ENCODE results near the gene TRHDE.

The TRHDE gene

GRCh38 chr12:72359416-72359815 lies 87.2 kb downstream of the TRHDE start:
- no peak overlapping the region for H3K27ac ChIP-seq (ENCODE audit: low read depth, low read length)
- H3K36me3 ChIP-seq (ENCODE audit: insufficient read depth, low read length), result no peaks in the 10 kb centered on the region
- H3K27me3 ChIP-seq (ENCODE audit: insufficient read depth, low read length), result no peaks in the 10 kb centered on the region
- no peak overlapping the region for H3K4me3 ChIP-seq (ENCODE audit: low read depth, low read length)
- H2AFZ ChIP-seq (ENCODE audit: low read length, unreplicated experiment), result no peak overlapping the region
- no peaks in the 10 kb centered on the region for H3K4me1 ChIP-seq (ENCODE audit: control insufficient read depth, insufficient read depth, low read length, unreplicated experiment)
- H3K79me2 ChIP-seq (ENCODE audit: control insufficient read depth, insufficient read depth, low read length, unreplicated experiment), result no peaks in the 10 kb centered on the region

GRCh38 chr12:72365151-72365550 lies 93.0 kb downstream of the TRHDE start:
- H3K27ac ChIP-seq (ENCODE audit: low read depth, low read length), result no peak overlapping the region
- H3K4me1 ChIP-seq (ENCODE audit: control insufficient read depth, insufficient read depth, low read length, unreplicated experiment), result no peaks in the 10 kb centered on the region
- no peak overlapping the region for H2AFZ ChIP-seq (ENCODE audit: low read length, unreplicated experiment)
- H3K27me3 ChIP-seq (ENCODE audit: insufficient read depth, low read length), result no peaks in the 10 kb centered on the region
- no peak overlapping the region for H3K4me3 ChIP-seq (ENCODE audit: low read depth, low read length)
- no peaks in the 10 kb centered on the region for H3K79me2 ChIP-seq (ENCODE audit: control insufficient read depth, insufficient read depth, low read length, unreplicated experiment)
- no peaks in the 10 kb centered on the region for H3K36me3 ChIP-seq (ENCODE audit: insufficient read depth, low read length)

GRCh38 chr12:72366255-72366654 lies 94.1 kb downstream of the TRHDE start:
- Histone ChIP-seq H3K27ac (ENCODE audit: low read depth, low read length) (no peak overlapping the region), H3K4me1 (ENCODE audit: control insufficient read depth, insufficient read depth, low read length, unreplicated experiment) (no peaks in the 10 kb centered on the region), H3K27me3 (ENCODE audit: insufficient read depth, low read length) (no peaks in the 10 kb centered on the region), H3K79me2 (ENCODE audit: control insufficient read depth, insufficient read depth, low read length, unreplicated experiment) (no peaks in the 10 kb centered on the region), H2AFZ (ENCODE audit: low read length, unreplicated experiment) (no peak overlapping the region), H3K4me3 (ENCODE audit: low read depth, low read length) (no peak overlapping the region), H3K36me3 (ENCODE audit: insufficient read depth, low read length) (no peaks in the 10 kb centered on the region)

GRCh38 chr12:72368298-72368697 lies 96.1 kb downstream of the TRHDE start:
- Histone ChIP-seq H3K4me3 (ENCODE audit: low read depth, low read length) (no peak overlapping the region), H3K36me3 (ENCODE audit: insufficient read depth, low read length) (no peaks in the 10 kb centered on the region), H3K27me3 (ENCODE audit: insufficient read depth, low read length) (no peaks in the 10 kb centered on the region), H2AFZ (ENCODE audit: low read length, unreplicated experiment) (no peak overlapping the region), H3K27ac (ENCODE audit: low read depth, low read length) (no peak overlapping the region), H3K4me1 (ENCODE audit: control insufficient read depth, insufficient read depth, low read length, unreplicated experiment) (no peaks in the 10 kb centered on the region), H3K79me2 (ENCODE audit: control insufficient read depth, insufficient read depth, low read length, unreplicated experiment) (no peaks in the 10 kb centered on the region)

- Histone ChIP-seq H2AFZ (ENCODE audit: low read length, unreplicated experiment) (no peak overlapping the region), H3K27ac (ENCODE audit: low read depth, low read length) (no peak overlapping the region), H3K27me3 (ENCODE audit: insufficient read depth, low read length) (no peaks in the 10 kb centered on the region), H3K36me3 (ENCODE audit: insufficient read depth, low read length) (no peaks in the 10 kb centered on the region), H3K4me1 (ENCODE audit: control insufficient read depth, insufficient read depth, low read length, unreplicated experiment) (no peaks in the 10 kb centered on the region), H3K4me3 (ENCODE audit: low read depth, low read length) (no peak overlapping the region), H3K79me2 (ENCODE audit: control insufficient read depth, insufficient read depth, low read length, unreplicated experiment) (no peaks in the 10 kb centered on the region)
Measured at GRCh38 chr12:72368719-72369422, 96.7 kb downstream of the TRHDE start.

GRCh38 chr12:72369423-72369959 lies 97.3 kb downstream of the TRHDE start:
- H3K36me3 ChIP-seq (ENCODE audit: insufficient read depth, low read length), result no peaks in the 10 kb centered on the region
- H3K27ac ChIP-seq (ENCODE audit: low read depth, low read length), result no peak overlapping the region
- H3K4me1 ChIP-seq (ENCODE audit: control insufficient read depth, insufficient read depth, low read length, unreplicated experiment), result no peaks in the 10 kb centered on the region
- no peaks in the 10 kb centered on the region for H3K79me2 ChIP-seq (ENCODE audit: control insufficient read depth, insufficient read depth, low read length, unreplicated experiment)
- H2AFZ ChIP-seq (ENCODE audit: low read length, unreplicated experiment), result no peak overlapping the region
- no peak overlapping the region for H3K4me3 ChIP-seq (ENCODE audit: low read depth, low read length)
- no peaks in the 10 kb centered on the region for H3K27me3 ChIP-seq (ENCODE audit: insufficient read depth, low read length)

GRCh38 chr12:72380441-72380840 lies 108.3 kb downstream of the TRHDE start:
- Histone ChIP-seq H3K4me3 (ENCODE audit: low read depth, low read length) (no peak overlapping the region), H3K27me3 (ENCODE audit: insufficient read depth, low read length) (no peaks in the 10 kb centered on the region), H3K27ac (ENCODE audit: low read depth, low read length) (no peak overlapping the region), H3K79me2 (ENCODE audit: control insufficient read depth, insufficient read depth, low read length, unreplicated experiment) (no peaks in the 10 kb centered on the region), H3K36me3 (ENCODE audit: insufficient read depth, low read length) (no peaks in the 10 kb centered on the region), H3K4me1 (ENCODE audit: control insufficient read depth, insufficient read depth, low read length, unreplicated experiment) (no peaks in the 10 kb centered on the region), H2AFZ (ENCODE audit: low read length, unreplicated experiment) (no peak overlapping the region)

- no peaks in the 10 kb centered on the region for H3K36me3 ChIP-seq (ENCODE audit: insufficient read depth, low read length)
Measured at GRCh38 chr12:72388322-72388721, 116.2 kb downstream of the TRHDE start.

GRCh38 chr12:72390146-72390545 lies 118.0 kb downstream of the TRHDE start:
- H2AFZ ChIP-seq (ENCODE audit: low read length, unreplicated experiment), result no peak overlapping the region
- H3K27me3 ChIP-seq (ENCODE audit: insufficient read depth, low read length), result no peaks in the 10 kb centered on the region
- H3K79me2 ChIP-seq (ENCODE audit: control insufficient read depth, insufficient read depth, low read length, unreplicated experiment), result no peaks in the 10 kb centered on the region
- H3K36me3 ChIP-seq (ENCODE audit: insufficient read depth, low read length), result no peaks in the 10 kb centered on the region
- no peak overlapping the region for H3K4me3 ChIP-seq (ENCODE audit: low read depth, low read length)
- H3K27ac ChIP-seq (ENCODE audit: low read depth, low read length), result no peak overlapping the region
- H3K4me1 ChIP-seq (ENCODE audit: control insufficient read depth, insufficient read depth, low read length, unreplicated experiment), result no peaks in the 10 kb centered on the region

More at GRCh38 chr12:72388322-72388721, 116.2 kb downstream of the TRHDE start:
- no peak overlapping the region for H3K27ac ChIP-seq (ENCODE audit: low read depth, low read length)
- H3K79me2 ChIP-seq (ENCODE audit: control insufficient read depth, insufficient read depth, low read length, unreplicated experiment), result no peaks in the 10 kb centered on the region
- no peak overlapping the region for H3K4me3 ChIP-seq (ENCODE audit: low read depth, low read length)
- H3K27me3 ChIP-seq (ENCODE audit: insufficient read depth, low read length), result no peaks in the 10 kb centered on the region
- no peaks in the 10 kb centered on the region for H3K4me1 ChIP-seq (ENCODE audit: control insufficient read depth, insufficient read depth, low read length, unreplicated experiment)
- H2AFZ ChIP-seq (ENCODE audit: low read length, unreplicated experiment), result no peak overlapping the region

- Histone ChIP-seq H3K4me3 (ENCODE audit: low read depth, low read length) (no peak overlapping the region), H2AFZ (ENCODE audit: low read length, unreplicated experiment) (no peak overlapping the region), H3K36me3 (ENCODE audit: insufficient read depth, low read length) (no peaks in the 10 kb centered on the region), H3K27me3 (ENCODE audit: insufficient read depth, low read length) (no peaks in the 10 kb centered on the region), H3K79me2 (ENCODE audit: control insufficient read depth, insufficient read depth, low read length, unreplicated experiment) (no peaks in the 10 kb centered on the region), H3K4me1 (ENCODE audit: control insufficient read depth, insufficient read depth, low read length, unreplicated experiment) (no peaks in the 10 kb centered on the region), H3K27ac (ENCODE audit: low read depth, low read length) (no peak overlapping the region)
Measured at GRCh38 chr12:72406111-72406510, 133.9 kb downstream of the TRHDE start.

GRCh38 chr12:72432037-72432604 lies 160.0 kb downstream of the TRHDE start:
- H3K27ac ChIP-seq (ENCODE audit: low read depth, low read length), result no peak overlapping the region
- H3K4me3 ChIP-seq (ENCODE audit: low read depth, low read length), result no peak overlapping the region
- no peaks in the 10 kb centered on the region for H3K4me1 ChIP-seq (ENCODE audit: control insufficient read depth, insufficient read depth, low read length, unreplicated experiment)
- H2AFZ ChIP-seq (ENCODE audit: low read length, unreplicated experiment), result no peak overlapping the region
- no peaks in the 10 kb centered on the region for H3K79me2 ChIP-seq (ENCODE audit: control insufficient read depth, insufficient read depth, low read length, unreplicated experiment)
- H3K27me3 ChIP-seq (ENCODE audit: insufficient read depth, low read length), result no peaks in the 10 kb centered on the region
- H3K36me3 ChIP-seq (ENCODE audit: insufficient read depth, low read length), result no peaks in the 10 kb centered on the region

All from ACC112 (cell line).